Neural cell (in vitro differentiated cells): ENCODE results near the gene IGSF11. TPM values are rescaled to one million over a fixed set of nuclear protein-coding genes. Genes with fewer than 3 reads are reported as not detected.

Experiments
- H2AFZ ChIP-seq: fragments of 200-600, 300-800 bp; sonication (generic), shearing (Covaris generic); 2 replicates; pipeline ENCODE4 v1.6.0; 2014; ENCODE audit warnings: low read depth, mild to moderate bottlenecking, antibody characterized with exemption, low read length, moderate library complexity
- H3F3A ChIP-seq: fragments of 200-600 bp; shearing (Covaris generic); 2 replicates; pipeline ENCODE4 v1.6.1; 2016; ENCODE audit warnings: mild to moderate bottlenecking, moderate library complexity, mixed read lengths, antibody characterized with exemption, low read length; ENCODE audit not compliant: insufficient read depth, poor library complexity, severe bottlenecking
- H3K27ac ChIP-seq: fragments of 200-600, 300-800 bp; sonication (generic), shearing (Covaris generic); 2 replicates; pipeline ENCODE4 v1.5.1; 2014; ENCODE audit warnings: mild to moderate bottlenecking, low read length, moderate library complexity
- H3K27me3 ChIP-seq: fragments of 300-800, 200-600 bp; sonication (generic), shearing (Covaris generic); 2 replicates; pipeline ENCODE4 v1.6.0; 2014; ENCODE audit warnings: mild to moderate bottlenecking, low read depth, low read length, moderate library complexity; ENCODE audit not compliant: insufficient read depth
- H3K36me3 ChIP-seq: fragments of 300-800, 200-600 bp; sonication (generic), shearing (Covaris generic); 2 replicates; pipeline ENCODE4 v1.5.1; 2014; ENCODE audit warnings: mild to moderate bottlenecking, antibody characterized with exemption, low read length, moderate library complexity; ENCODE audit not compliant: insufficient read depth
- H3K4me2 ChIP-seq: fragments of 300-800, 200-600 bp; sonication (generic), shearing (Covaris generic); 2 replicates; pipeline ENCODE4 v1.6.0; 2014; ENCODE audit warnings: mild to moderate bottlenecking, low read length
- H3K4me3 ChIP-seq: fragments of 300-800, 200-600 bp; sonication (generic), shearing (Covaris generic); 2 replicates; pipeline ENCODE4 v1.5.1; 2014; ENCODE audit warnings: mild to moderate bottlenecking, low read length, moderate library complexity
- H3K79me2 ChIP-seq: fragments of 200-600 bp; shearing (Covaris generic); replicated peaks from 2 replicates; pipeline ENCODE4 v1.6.0; 2014; ENCODE audit warnings: mild to moderate bottlenecking, low read length, moderate library complexity; ENCODE audit not compliant: insufficient read depth
- H3K9ac ChIP-seq: fragments of 300-800, 200-600 bp; sonication (generic), shearing (Covaris generic); 2 replicates; pipeline ENCODE4 v1.6.1; 2016; ENCODE audit warnings: mild to moderate bottlenecking, low read length, mixed read lengths
- H3K9me2 ChIP-seq: fragments of 200-600 bp; shearing (Covaris generic); 2 replicates; pipeline ENCODE4 v1.6.1; 2016; ENCODE audit warnings: mild to moderate bottlenecking, low read length, mixed read lengths; ENCODE audit not compliant: insufficient read depth
- H3K9me3 ChIP-seq: fragments of 200-600, 300-800 bp; sonication (generic), shearing (Covaris generic); 2 replicates; pipeline ENCODE4 v1.6.1; 2016; ENCODE audit warnings: mild to moderate bottlenecking, mixed run types, low read length, moderate library complexity, mixed read lengths
- H4K20me1 ChIP-seq: fragments of 200-600 bp; shearing (Covaris generic); 2 replicates; pipeline ENCODE4 v1.6.1; 2016; ENCODE audit warnings: mild to moderate bottlenecking, mixed run types; ENCODE audit not compliant: insufficient read depth
- EP300 ChIP-seq: fragments of 450-650 bp; conservative IDR thresholded peaks from 2 replicates; pipeline ENCODE4 v1.6.1; 2014; ENCODE audit warnings: antibody characterized with exemption, mild to moderate bottlenecking, moderate library complexity; ENCODE audit not compliant: poor library complexity, severe bottlenecking
- EZH2 ChIP-seq: fragments of 200-600, 300-800 bp; shearing (Covaris generic), sonication (generic); IDR thresholded peaks from 2 replicates; pipeline ENCODE4 v1.6.1; 2014; ENCODE audit warnings: antibody characterized with exemption, low read length, borderline replicate concordance, mild to moderate bottlenecking; ENCODE audit not compliant: insufficient read depth, poor library complexity, severe bottlenecking
- MXI1 ChIP-seq: fragments of 450-650 bp; conservative IDR thresholded peaks from 2 replicates; pipeline ENCODE4 v1.6.1; 2014; ENCODE audit warnings: antibody characterized with exemption, mild to moderate bottlenecking; ENCODE audit not compliant: poor library complexity, severe bottlenecking
- POLR2AphosphoS5 ChIP-seq: IDR thresholded peaks from 2 replicates; pipeline ENCODE4 v1.6.1; 2012
- RAD21 ChIP-seq: fragments of 450-650 bp; conservative IDR thresholded peaks from 2 replicates; pipeline ENCODE4 v1.6.1; 2014; ENCODE audit warnings: antibody characterized with exemption, mild to moderate bottlenecking, moderate library complexity
- SMC3 ChIP-seq: fragments of 450-650 bp; conservative IDR thresholded peaks from 2 replicates; pipeline ENCODE4 v1.6.1; 2014; ENCODE audit warnings: antibody characterized with exemption, mild to moderate bottlenecking, moderate library complexity; ENCODE audit not compliant: poor library complexity
- TAF1 ChIP-seq: IDR thresholded peaks from 2 replicates; pipeline ENCODE4 v1.6.1; 2012; ENCODE audit warnings: low read depth
- polyA plus RNA-seq: library from polyadenylated mRNA; depleted of rRNA; stranded (reverse); fragments of >200 nt; gene quantifications from 2 replicates; pipeline ENCODE4 v1.2.3, GENCODE V29; 2014
- TF ChIP-seq, protein P1 (sequence below): fragments of 450-650 bp; IDR thresholded peaks from 2 replicates; pipeline ENCODE4 v1.5.1; 2014; ENCODE audit warnings: antibody characterized with exemption, mild to moderate bottlenecking, moderate library complexity; ENCODE audit not compliant: poor library complexity, severe bottlenecking
- TF ChIP-seq, protein P2 (sequence below): IDR thresholded peaks from 2 replicates; pipeline ENCODE4 v1.6.1; 2012; ENCODE audit warnings: borderline replicate concordance

The IGSF11 gene
- polyA plus RNA-seq, 1 donor from 2014 or later = 1.2 TPM

DNA sequence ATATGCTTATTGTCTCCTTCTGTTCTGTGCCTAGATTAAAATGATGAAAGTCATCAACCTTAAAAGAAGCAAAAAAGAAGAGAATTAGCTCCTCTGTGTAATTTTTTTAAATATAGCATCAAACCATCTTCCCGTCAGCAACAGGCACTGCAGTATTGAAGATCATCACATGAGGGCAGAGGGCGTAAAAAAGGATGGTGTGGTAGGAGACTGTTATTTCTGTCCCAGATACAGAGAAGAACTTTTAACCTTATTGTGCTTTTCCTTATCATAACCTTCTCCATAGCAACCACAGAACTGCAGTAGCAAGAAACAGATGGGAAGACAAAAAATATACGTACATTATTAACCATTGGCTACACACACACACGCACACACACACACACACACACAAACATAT, 88.8 kb downstream of the IGSF11 start:
- Histone ChIP-seq H3K9me2 (no peaks in the 10 kb centered on the region), H3K27ac (no peak overlapping the region), H3K9me3 (no peaks in the 10 kb centered on the region), H3K36me3 (no peaks in the 10 kb centered on the region), H2AFZ (no peak overlapping the region), H3K4me2 (no peak overlapping the region), H3K79me2 (no peaks in the 10 kb centered on the region), H3F3A (no peaks in the 10 kb centered on the region), H3K9ac (no peak overlapping the region), H3K27me3 (no peaks in the 10 kb centered on the region), H3K4me3 (no peak overlapping the region), H4K20me1 (no peaks in the 10 kb centered on the region)
- TF ChIP-seq EP300 (no peak), TAF1 (no peak), MXI1 (no peak), POLR2AphosphoS5 (no peak), RAD21 (no peak), SMC3 (no peak), EZH2 (no peak)
- TF ChIP-seq, protein P1, sequence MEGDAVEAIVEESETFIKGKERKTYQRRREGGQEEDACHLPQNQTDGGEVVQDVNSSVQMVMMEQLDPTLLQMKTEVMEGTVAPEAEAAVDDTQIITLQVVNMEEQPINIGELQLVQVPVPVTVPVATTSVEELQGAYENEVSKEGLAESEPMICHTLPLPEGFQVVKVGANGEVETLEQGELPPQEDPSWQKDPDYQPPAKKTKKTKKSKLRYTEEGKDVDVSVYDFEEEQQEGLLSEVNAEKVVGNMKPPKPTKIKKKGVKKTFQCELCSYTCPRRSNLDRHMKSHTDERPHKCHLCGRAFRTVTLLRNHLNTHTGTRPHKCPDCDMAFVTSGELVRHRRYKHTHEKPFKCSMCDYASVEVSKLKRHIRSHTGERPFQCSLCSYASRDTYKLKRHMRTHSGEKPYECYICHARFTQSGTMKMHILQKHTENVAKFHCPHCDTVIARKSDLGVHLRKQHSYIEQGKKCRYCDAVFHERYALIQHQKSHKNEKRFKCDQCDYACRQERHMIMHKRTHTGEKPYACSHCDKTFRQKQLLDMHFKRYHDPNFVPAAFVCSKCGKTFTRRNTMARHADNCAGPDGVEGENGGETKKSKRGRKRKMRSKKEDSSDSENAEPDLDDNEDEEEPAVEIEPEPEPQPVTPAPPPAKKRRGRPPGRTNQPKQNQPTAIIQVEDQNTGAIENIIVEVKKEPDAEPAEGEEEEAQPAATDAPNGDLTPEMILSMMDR = no peak
- TF ChIP-seq, protein P2, sequence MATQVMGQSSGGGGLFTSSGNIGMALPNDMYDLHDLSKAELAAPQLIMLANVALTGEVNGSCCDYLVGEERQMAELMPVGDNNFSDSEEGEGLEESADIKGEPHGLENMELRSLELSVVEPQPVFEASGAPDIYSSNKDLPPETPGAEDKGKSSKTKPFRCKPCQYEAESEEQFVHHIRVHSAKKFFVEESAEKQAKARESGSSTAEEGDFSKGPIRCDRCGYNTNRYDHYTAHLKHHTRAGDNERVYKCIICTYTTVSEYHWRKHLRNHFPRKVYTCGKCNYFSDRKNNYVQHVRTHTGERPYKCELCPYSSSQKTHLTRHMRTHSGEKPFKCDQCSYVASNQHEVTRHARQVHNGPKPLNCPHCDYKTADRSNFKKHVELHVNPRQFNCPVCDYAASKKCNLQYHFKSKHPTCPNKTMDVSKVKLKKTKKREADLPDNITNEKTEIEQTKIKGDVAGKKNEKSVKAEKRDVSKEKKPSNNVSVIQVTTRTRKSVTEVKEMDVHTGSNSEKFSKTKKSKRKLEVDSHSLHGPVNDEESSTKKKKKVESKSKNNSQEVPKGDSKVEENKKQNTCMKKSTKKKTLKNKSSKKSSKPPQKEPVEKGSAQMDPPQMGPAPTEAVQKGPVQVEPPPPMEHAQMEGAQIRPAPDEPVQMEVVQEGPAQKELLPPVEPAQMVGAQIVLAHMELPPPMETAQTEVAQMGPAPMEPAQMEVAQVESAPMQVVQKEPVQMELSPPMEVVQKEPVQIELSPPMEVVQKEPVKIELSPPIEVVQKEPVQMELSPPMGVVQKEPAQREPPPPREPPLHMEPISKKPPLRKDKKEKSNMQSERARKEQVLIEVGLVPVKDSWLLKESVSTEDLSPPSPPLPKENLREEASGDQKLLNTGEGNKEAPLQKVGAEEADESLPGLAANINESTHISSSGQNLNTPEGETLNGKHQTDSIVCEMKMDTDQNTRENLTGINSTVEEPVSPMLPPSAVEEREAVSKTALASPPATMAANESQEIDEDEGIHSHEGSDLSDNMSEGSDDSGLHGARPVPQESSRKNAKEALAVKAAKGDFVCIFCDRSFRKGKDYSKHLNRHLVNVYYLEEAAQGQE = no peak

DNA sequence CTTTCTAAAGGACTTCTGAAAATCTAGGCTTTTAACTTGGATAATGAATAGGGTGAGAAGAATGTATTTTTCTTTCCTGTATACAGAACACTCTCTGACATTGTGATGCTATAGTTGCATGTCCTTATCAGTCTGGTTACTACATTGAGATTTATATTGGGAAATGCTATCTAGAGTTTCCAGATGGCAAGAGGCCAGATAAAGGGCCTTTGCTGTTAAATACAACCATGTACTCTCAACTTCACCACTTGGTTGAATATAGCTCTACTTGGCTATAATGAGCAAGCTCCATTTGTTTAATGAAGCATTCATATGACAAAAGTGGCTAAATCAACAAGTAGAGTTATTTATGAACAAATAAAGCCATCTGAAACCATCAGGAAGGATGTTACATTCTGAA, 91.0 kb downstream of the IGSF11 start:
- no peaks in the 10 kb centered on the region for H3F3A ChIP-seq
- H3K9me3 ChIP-seq = no peaks in the 10 kb centered on the region

More for the DNA sequence above, 91.0 kb downstream of the IGSF11 start:
- no peak overlapping the region for H3K4me2 ChIP-seq
- H3K4me3 ChIP-seq = no peak overlapping the region
- H4K20me1 ChIP-seq = no peaks in the 10 kb centered on the region
- H2AFZ ChIP-seq = no peak overlapping the region
- H3K36me3 ChIP-seq = no peaks in the 10 kb centered on the region
- H3K27me3 ChIP-seq = no peaks in the 10 kb centered on the region
- no peaks in the 10 kb centered on the region for H3K79me2 ChIP-seq
- no peak overlapping the region for H3K9ac ChIP-seq
- no peak for TF ChIP-seq RAD21
- TF ChIP-seq MXI1 = no peak
- no peak for TF ChIP-seq TAF1
- TF ChIP-seq, protein P2 = no peak
- TF ChIP-seq, protein P1 = no peak
- no peak for TF ChIP-seq EZH2
- no peak for TF ChIP-seq POLR2AphosphoS5
- no peak for TF ChIP-seq SMC3
- TF ChIP-seq EP300 = no peak
- no peaks in the 10 kb centered on the region for H3K9me2 ChIP-seq
- H3K27ac ChIP-seq = no peak overlapping the region
